ENCODE results near the gene EVA1A.

- TF ChIP-seq CTCF (IDR thresholded peaks at IDR 0.05; ENCODE audit: insufficient read depth, low read depth, low read length) (no peak), EZH2 (IDR thresholded peaks at IDR 0.05; ENCODE audit: insufficient read depth, low read length) (no peak)
Observed at GRCh38 chr2:75525434-75526310, 35.1 kb downstream of the EVA1A start.
